NCI-H2029 treated with DMSO at 0.1 percent for 48 hours (cell line): ENCODE results near the gene CAMK2G.

Source experiments
- DNase-seq: peaks from one replicate; lab custom pipeline; 2025; lab: John Stamatoyannopoulos, UW

CAMK2G gene

GRCh38 chr10:73879296-73880173, 5.2 kb upstream of the CAMK2G start:
- peak; percentile 7 for DNase-seq

DNA sequence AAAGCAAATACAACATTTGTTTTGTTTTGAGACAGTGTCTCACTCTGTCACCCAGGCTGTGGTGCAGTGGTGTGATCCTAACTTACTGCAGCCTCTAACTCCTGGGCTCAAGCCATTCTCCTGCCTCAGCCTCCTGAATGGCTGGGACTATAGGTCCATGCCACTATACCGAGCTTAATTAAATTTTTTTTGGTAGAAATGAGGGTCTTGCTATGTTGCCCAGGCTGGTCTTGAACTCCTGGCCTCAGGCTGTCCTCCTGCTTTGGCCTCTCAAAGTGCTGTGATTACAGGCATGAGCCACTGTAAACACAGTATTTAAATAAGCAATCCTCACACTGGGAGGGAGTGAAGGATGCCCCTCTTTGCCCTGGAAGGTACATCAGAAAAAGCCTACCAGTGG, 4.0 kb upstream of the CAMK2G start:
- no peak for DNase-seq

DNA sequence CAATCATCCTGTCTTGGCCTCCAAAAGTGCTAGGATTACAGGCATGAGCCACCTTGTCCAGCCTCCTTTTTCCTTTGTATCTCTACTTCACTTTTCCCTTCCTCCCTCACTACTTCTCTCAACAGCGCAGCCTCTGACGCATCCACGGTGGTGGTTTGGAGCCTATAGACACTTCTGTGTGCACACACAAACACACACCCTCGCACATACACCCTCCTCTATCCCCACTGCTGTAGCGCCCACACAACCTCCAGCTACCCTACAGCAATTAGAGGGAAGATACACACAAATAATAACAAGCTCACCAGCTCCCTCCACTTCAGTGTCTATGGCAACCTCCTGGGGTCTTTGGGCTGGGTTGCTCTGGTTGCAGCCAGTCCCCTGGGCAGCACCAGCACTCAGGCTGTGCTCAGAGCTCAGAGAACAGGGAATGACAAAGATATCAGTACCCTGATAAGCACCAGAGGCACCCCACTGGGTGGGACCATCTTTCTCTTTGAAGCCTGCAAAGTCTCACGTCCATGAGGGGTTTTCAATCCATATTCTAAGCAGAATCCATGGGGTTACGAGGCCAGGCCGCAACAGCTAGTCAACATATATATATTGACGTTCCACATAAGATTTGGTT, 3.3 kb upstream of the CAMK2G start:
- no peak for DNase-seq

DNA sequence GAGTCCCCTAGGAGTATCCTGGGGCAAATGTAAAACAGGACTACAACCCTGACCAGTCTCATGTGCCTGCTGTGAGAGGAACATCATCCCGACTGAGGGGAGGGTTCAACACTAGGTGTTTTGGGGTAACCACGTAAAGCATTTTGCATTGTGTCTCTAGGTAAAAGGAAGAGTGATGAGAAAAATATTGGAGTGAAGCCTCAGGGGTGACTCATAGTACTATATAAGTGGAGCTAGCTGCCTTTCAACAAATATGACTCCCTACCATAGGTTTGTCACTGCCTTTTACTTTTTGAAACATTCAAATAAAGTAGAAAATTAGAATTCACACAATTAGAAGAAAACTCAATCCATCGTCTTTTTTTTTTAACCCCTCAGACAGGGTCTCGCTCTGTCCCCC, 2.6 kb upstream of the CAMK2G start:
- DNase-seq = no peak

GRCh38 chr10:73876566-73876965, 2.2 kb upstream of the CAMK2G start:
- DNase-seq = no peak

GRCh38 chr10:73876157-73876556, 1.8 kb upstream of the CAMK2G start:
- DNase-seq = no peak

- no peak for DNase-seq
Measured at GRCh38 chr10:73875139-73875475, 752 bp upstream of the CAMK2G start.

GRCh38 chr10:73873838-73874215, 528 bp downstream of the CAMK2G start:
- DNase-seq = no peak

GRCh38 chr10:73873142-73873837, 1.1 kb downstream of the CAMK2G start:
- no peak for DNase-seq

GRCh38 chr10:73872190-73872710, 2.1 kb downstream of the CAMK2G start:
- DNase-seq = no peak

DNA sequence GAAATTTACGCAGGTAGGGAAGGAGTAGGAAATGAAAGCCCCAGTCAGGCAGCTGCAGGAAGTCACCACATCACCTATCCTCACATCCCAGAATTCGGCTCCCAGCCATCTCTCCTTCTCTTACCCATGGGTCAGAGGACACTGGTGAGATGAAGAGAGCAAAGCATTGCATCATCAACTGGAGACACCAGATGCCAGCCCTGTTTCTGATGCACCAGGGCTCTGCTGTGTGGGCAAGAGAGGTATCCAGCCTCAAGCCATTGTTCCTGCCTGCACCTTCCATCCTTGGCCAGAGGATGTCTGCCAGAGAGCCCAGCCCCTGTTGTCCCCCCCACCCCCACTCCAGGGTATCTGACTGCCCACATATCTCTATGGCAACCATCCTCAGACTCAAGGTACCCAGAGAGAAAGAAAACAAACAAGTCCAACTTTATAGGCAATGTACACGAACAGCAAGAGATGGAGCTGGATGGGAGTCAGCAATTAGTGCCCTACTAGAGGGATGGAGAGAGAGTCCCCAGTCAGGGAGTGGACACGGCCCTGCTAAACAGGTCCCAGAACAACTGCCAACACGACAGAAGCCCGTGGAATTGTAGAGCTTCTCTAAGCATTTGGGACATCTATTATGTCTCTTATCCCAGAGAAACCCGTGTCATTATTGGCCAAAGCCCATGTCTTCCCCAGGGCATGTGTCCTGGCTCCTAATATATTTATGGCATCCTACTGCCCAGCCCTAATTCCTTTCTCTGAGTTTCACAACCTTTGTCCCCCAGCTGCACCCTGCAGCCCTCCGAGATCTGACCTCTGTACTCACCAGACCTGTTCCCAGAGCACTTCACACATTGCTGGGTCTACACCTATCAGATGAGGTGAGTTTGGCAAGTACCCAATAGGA, 2.8 kb downstream of the CAMK2G start:
- no peak for DNase-seq

GRCh38 chr10:73868655-73869195, 5.6 kb downstream of the CAMK2G start:
- no peak for DNase-seq

- DNase-seq = no peak
Measured at GRCh38 chr10:73867871-73868631, 6.3 kb downstream of the CAMK2G start.

DNA sequence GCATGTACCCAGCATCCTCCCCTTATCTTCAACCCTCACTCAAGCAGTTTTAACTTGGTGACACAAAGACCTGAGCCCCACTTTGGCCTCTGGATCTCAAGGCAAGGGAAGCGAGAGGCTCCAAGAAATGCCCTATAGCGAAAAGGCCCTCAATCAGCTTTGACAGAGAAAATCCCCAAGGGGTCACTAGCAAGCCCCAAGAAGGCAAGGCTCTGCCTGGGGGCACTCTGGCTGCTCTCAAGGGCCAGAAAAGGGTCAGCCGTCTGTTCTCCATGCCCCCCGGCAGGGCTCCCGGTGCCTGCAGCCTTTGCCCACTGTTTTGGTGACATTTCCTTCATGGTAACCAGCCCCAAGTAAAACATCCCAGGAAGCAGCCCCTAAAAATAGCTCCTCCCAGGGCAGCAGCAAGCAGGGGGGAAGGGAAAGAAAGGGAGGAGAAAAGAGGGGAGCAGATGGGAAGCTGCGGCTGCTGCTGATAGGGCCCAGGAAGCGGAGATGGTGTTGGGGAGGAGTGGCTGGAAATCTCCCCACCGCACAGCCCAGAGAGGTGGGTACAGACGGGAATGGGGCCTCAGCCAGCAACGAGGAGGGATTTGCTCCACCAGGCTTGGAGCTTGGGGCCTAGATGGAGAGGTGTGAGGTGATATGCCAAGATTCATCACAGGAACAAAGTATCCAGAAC, 7.1 kb downstream of the CAMK2G start:
- DNase-seq = no peak

- no peak for DNase-seq
Measured at GRCh38 chr10:73866621-73867020, 7.7 kb downstream of the CAMK2G start.

- DNase-seq = no peak
Measured at GRCh38 chr10:73865459-73866442, 8.6 kb downstream of the CAMK2G start.

DNA sequence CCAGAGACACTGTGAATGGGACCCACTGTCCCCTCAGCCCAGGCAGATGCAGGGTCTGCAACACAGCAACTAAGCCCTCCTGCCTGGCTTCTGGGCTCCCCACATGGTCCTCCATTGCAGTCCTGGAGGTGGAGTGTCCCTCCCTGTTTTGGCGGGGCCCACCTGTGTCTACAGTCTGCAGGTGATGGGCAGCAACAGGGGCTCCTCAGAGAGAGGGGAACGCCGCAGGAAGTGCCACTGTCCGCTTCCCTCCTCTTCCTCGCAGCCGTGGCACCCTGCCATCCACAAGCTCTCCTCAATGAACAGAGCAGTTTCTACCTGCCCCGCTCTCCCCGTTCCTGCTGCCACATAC, 9.3 kb downstream of the CAMK2G start:
- DNase-seq = no peak

DNA sequence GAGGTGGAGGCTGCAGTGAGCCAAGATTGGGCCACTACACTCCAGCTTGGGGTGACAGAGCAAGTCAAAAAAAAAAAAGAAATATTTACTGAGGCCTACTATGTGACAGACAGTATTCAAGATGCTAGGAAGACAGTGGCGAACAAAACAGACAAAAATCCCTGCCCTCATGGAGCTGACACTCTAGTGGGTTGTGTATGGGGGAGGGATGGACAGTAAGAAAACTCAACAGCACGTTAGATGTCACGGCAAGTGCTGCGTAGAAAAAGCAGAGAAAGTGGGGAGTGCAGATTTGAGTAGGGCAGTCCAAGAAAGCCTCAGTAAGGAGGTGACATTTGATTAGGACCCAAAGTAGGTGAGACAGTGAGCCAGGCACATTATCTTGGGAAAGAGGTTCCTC, 10.1 kb downstream of the CAMK2G start:
- no peak for DNase-seq
